HepG2 (cell line): Measurements from ENCODE around the gene TUT7.

Experiments used
- TF ChIP-seq, protein P1 (sequence below): sonication (generic); formaldehyde crosslinking; IDR thresholded peaks from 2 replicates; pipeline ENCODE4 v1.4.0; 2020; ENCODE audit warnings: missing genetic modification reagents, borderline replicate concordance
- TF ChIP-seq, protein P2 (sequence below): sonication (generic); formaldehyde crosslinking; IDR thresholded peaks from 2 replicates; pipeline ENCODE4 v1.4.0; 2020; ENCODE audit warnings: missing genetic modification reagents

DNA sequence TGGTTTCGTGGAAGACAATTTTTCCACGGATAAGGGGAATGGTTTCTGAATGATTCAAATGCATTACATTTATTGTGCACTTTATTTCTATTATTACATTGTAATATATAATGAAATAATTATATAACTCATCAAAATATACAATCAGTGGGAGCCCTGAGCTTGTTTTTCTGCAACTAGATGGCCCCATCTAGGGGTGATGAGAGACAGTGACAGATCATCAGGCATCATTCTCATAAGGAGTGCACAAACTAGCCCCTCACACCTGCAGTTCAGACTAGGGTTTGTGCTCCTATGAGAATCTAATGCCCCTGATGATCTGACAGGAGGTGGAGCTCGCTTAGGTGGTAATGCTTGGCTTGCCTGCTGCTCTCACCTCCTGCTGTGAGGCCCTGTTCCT lies 78.2 kb downstream of the TUT7 start:
- TF ChIP-seq, protein P1, sequence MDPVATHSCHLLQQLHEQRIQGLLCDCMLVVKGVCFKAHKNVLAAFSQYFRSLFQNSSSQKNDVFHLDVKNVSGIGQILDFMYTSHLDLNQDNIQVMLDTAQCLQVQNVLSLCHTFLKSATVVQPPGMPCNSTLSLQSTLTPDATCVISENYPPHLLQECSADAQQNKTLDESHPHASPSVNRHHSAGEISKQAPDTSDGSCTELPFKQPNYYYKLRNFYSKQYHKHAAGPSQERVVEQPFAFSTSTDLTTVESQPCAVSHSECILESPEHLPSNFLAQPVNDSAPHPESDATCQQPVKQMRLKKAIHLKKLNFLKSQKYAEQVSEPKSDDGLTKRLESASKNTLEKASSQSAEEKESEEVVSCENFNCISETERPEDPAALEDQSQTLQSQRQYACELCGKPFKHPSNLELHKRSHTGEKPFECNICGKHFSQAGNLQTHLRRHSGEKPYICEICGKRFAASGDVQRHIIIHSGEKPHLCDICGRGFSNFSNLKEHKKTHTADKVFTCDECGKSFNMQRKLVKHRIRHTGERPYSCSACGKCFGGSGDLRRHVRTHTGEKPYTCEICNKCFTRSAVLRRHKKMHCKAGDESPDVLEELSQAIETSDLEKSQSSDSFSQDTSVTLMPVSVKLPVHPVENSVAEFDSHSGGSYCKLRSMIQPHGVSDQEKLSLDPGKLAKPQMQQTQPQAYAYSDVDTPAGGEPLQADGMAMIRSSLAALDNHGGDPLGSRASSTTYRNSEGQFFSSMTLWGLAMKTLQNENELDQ (CRISPR knock-in tag), result no peak
- TF ChIP-seq, protein P2, sequence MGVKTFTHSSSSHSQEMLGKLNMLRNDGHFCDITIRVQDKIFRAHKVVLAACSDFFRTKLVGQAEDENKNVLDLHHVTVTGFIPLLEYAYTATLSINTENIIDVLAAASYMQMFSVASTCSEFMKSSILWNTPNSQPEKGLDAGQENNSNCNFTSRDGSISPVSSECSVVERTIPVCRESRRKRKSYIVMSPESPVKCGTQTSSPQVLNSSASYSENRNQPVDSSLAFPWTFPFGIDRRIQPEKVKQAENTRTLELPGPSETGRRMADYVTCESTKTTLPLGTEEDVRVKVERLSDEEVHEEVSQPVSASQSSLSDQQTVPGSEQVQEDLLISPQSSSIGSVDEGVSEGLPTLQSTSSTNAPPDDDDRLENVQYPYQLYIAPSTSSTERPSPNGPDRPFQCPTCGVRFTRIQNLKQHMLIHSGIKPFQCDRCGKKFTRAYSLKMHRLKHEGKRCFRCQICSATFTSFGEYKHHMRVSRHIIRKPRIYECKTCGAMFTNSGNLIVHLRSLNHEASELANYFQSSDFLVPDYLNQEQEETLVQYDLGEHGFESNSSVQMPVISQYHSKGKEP (CRISPR knock-in tag), result no peak
